ENCODE results near the gene EDA.
"Not testable (repeated sequence)": the region's sequence is repeated elsewhere in the genome, so short reads cannot be mapped to it uniquely, and the experiment has no call there.

The EDA gene

GRCh38 chrX:69969460-69969859, 353.5 kb downstream of the EDA start:
- H3K4me3 ChIP-seq, result no peak overlapping the region
- no peak for DNase-seq (ENCODE audit: low spot score)
- H3K27ac ChIP-seq, result no peak overlapping the region
- TF ChIP-seq, protein P1, sequence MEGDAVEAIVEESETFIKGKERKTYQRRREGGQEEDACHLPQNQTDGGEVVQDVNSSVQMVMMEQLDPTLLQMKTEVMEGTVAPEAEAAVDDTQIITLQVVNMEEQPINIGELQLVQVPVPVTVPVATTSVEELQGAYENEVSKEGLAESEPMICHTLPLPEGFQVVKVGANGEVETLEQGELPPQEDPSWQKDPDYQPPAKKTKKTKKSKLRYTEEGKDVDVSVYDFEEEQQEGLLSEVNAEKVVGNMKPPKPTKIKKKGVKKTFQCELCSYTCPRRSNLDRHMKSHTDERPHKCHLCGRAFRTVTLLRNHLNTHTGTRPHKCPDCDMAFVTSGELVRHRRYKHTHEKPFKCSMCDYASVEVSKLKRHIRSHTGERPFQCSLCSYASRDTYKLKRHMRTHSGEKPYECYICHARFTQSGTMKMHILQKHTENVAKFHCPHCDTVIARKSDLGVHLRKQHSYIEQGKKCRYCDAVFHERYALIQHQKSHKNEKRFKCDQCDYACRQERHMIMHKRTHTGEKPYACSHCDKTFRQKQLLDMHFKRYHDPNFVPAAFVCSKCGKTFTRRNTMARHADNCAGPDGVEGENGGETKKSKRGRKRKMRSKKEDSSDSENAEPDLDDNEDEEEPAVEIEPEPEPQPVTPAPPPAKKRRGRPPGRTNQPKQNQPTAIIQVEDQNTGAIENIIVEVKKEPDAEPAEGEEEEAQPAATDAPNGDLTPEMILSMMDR (IDR thresholded peaks at IDR 0.05), result no peak

DNA sequence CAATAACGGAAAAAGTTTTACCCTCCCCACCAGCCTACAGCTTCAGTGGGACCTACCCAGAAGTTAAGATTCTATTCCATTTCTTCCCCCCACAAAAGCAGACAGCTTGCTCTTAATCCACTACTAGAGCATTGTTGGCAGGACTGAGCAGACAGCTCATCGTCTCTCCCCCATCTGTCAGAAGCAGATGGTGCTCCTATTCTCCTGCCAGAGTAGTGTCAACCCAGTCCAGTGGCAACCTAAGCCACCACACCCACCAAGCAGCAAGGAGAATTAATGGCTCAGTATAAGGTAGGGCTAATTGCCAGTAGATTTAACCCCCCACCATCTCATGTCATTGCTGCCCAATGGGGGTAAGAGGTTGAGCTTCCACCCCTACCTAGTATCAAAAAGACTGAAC, 371.8 kb downstream of the EDA start:
- TF ChIP-seq, protein P1 (IDR thresholded peaks at IDR 0.05), result no peak
- Histone ChIP-seq H3K4me3 (no peak overlapping the region), H3K27ac (no peak overlapping the region)
- DNase-seq (ENCODE audit: low spot score), result no peak

- DNase-seq (ENCODE audit: low spot score), result no peak
- Histone ChIP-seq H3K27ac (no peak overlapping the region), H3K4me3 (no peak overlapping the region)
- TF ChIP-seq, protein P1 (IDR thresholded peaks at IDR 0.05), result no peak
Observed at GRCh38 chrX:69988955-69989394, 373.1 kb downstream of the EDA start.

GRCh38 chrX:69991685-69992084, 375.8 kb downstream of the EDA start:
- Histone ChIP-seq H3K27ac (no peak overlapping the region), H3K4me3 (no peak overlapping the region)
- TF ChIP-seq, protein P1 (IDR thresholded peaks at IDR 0.05), result no peak
- DNase-seq (ENCODE audit: low spot score), result no peak

DNA sequence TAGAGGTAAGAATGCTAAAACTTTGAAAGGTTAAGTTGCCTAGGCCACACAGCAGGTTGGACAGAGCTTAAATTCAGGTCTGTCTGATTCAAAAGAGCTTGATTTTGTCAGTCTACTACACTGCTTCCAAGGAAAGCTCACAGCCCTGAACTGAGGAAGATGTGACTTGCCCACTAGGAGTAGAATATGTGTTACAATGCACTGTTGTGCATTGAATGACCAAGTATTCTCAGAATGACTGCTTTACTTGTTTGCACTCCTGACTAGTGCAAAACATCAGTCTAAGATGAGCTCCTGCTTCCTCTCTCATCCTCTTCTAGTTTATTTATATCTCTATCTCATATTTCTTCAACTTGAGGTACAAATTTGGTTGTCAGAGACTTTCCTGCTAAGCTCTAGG, 377.6 kb downstream of the EDA start:
- DNase-seq (ENCODE audit: low spot score), result no peak
- TF ChIP-seq, protein P1 (IDR thresholded peaks at IDR 0.05), result no peak
- Histone ChIP-seq H3K27ac (no peak overlapping the region), H3K4me3 (no peak overlapping the region)

- no peak for DNase-seq (ENCODE audit: low spot score)
- TF ChIP-seq, protein P1 (IDR thresholded peaks at IDR 0.05), result no peak
- Histone ChIP-seq H3K4me3 (no peak overlapping the region), H3K27ac (no peak overlapping the region)
Observed at GRCh38 chrX:69995362-69996112, 379.6 kb downstream of the EDA start.

DNA sequence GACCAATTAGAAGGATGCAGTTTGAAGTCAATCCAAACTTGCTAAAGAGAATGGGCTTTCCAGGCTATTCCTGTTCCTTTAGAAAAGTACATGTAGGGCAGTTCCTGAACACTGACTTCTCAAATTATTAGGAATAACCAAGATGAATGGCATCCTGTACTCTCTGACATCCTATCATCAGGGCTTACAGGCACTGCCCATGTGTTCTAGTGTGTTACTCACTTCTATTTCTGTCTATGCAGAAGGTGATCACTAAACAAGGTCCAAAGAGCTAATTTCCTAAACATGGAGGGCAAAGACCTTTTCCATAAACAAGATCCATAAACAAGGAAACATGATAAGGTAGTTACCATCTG, 380.2 kb downstream of the EDA start:
- TF ChIP-seq, protein P1 (IDR thresholded peaks at IDR 0.05), result no peak
- no peak for DNase-seq (ENCODE audit: low spot score)
- H3K4me3 ChIP-seq, result no peak overlapping the region
- no peak overlapping the region for H3K27ac ChIP-seq

GRCh38 chrX:69998299-69998698, 382.4 kb downstream of the EDA start:
- not testable (repeated sequence) for H3K4me3 ChIP-seq; DNase-seq (ENCODE audit: low spot score); H3K27ac ChIP-seq

Data from coronary artery (tissue), 2 donors.